Natural killer cell (primary cell): ENCODE measurements around the gene GATAD2A. TPM values are rescaled to one million over a fixed set of nuclear protein-coding genes. Genes with fewer than 3 reads are reported as not detected.

Source experiments
- ATAC-seq, 3 donors: fragments of 150-1000 bp in 2 of 3; fragments of 200-7000 bp in 1 of 3; cut with Tn5 transposase; 1 replicate in 1 of 3; 2 replicates in 2 of 3; pipeline ENCODE4 v1.10.0; 2021; ENCODE audit warnings: mild to moderate bottlenecking in 2 of 3, moderate library complexity in 2 of 3
- DNase-seq, 2 donors: peaks; one replicate each; pipeline versions ENCODE4 v3.0.0 to v3.0.0-alpha.2; 2013 to 2021; ENCODE audit warnings: mixed read lengths in 1 of 2
- H3K27ac ChIP-seq: one replicate; pipeline ENCODE4 v1.5.1; 2013; ENCODE audit warnings: mild to moderate bottlenecking, low read length
- H3K27me3 ChIP-seq: one replicate; pipeline ENCODE4 v1.6.1; 2013; ENCODE audit warnings: low read length; ENCODE audit not compliant: control insufficient read depth, insufficient read depth
- H3K36me3 ChIP-seq: one replicate; pipeline ENCODE4 v1.6.1; 2013; ENCODE audit warnings: low read length; ENCODE audit not compliant: control insufficient read depth, insufficient read depth
- H3K4me1 ChIP-seq: one replicate; pipeline ENCODE4 v1.6.1; 2013; ENCODE audit warnings: low read length; ENCODE audit not compliant: control insufficient read depth, insufficient read depth
- H3K4me3 ChIP-seq: one replicate; pipeline ENCODE4 v1.5.1; 2013; ENCODE audit warnings: low read length
- H3K9me3 ChIP-seq: one replicate; pipeline ENCODE4 v1.6.1; 2013; ENCODE audit warnings: low read length; ENCODE audit not compliant: control insufficient read depth, insufficient read depth
- H3K27ac Mint-ChIP-seq, 2 donors: one replicate each; pipeline ENCODE4 v1.8.0; 2022; ENCODE audit warnings: mild to moderate bottlenecking in 2 of 2, mixed read lengths in 2 of 2, moderate library complexity in 1 of 2
- H3K27me3 Mint-ChIP-seq, 2 donors: one replicate each; pipeline ENCODE4 v1.8.0; 2022; ENCODE audit warnings: low read depth in 2 of 2, mixed read lengths in 2 of 2
- H3K36me3 Mint-ChIP-seq: one replicate; pipeline ENCODE4 v1.8.0; 2022; ENCODE audit warnings: mixed read lengths
- H3K4me1 Mint-ChIP-seq, 2 donors: one replicate each; pipeline ENCODE4 v1.8.0; 2022; ENCODE audit warnings: mixed read lengths in 2 of 2
- H3K4me3 Mint-ChIP-seq: one replicate; pipeline ENCODE4 v1.8.0; 2022; ENCODE audit warnings: mild to moderate bottlenecking, moderate library complexity, mixed read lengths
- H3K9me3 Mint-ChIP-seq, 2 donors: one replicate each; pipeline ENCODE4 v1.8.0; 2022; ENCODE audit warnings: mixed read lengths in 2 of 2
- CTCF ChIP-seq: fragments of 200-600 bp; IDR thresholded peaks from one replicate; pipeline ENCODE4 v1.8.0; 2022; ENCODE audit warnings: antibody characterized with exemption
- WGBS: methylation state at CpG from one replicate; pipeline ENCODE4 v1.1.7; 2013; ENCODE audit warnings: missing lambda C conversion rate; ENCODE audit not compliant: insufficient coverage; 5-methylcytosine and 5-hydroxymethylcytosine counted together
- intact Hi-C: fragments of 100-400 bp; cut with micrococcal nuclease; formaldehyde crosslinking; loops from one replicate; pipeline ENCODE4 v1.14.2; 2022
- total RNA-seq, 4 donors: library from RNA; stranded (reverse); fragments of 120-200 nt in 1 of 4; gene quantifications; one replicate each; pipeline versions ENCODE4 v1.2.3 to v1.2.4, GENCODE V29; 2013 to 2022

The GATAD2A gene
- total RNA-seq, 3 donors from 2014 or later (not counting 1 experiment from before 2014, with no cell fraction given): 209 to 232 (median 230) TPM

- no peak for ATAC-seq
- H3K4me3 ChIP-seq: no peak overlapping the region
- peaks cover 63% of the 10 kb centered on the region for H3K4me1 ChIP-seq
- peak overlapping the region; percentile 97 to 98 for H3K27ac Mint-ChIP-seq
- no peak for TF ChIP-seq CTCF
- H3K27me3 ChIP-seq: no peaks in the 10 kb centered on the region
- H3K36me3 ChIP-seq: peaks cover 22% of the 10 kb centered on the region
- intact Hi-C loops: loop anchor here (5.0 kb wide), 1 partner anchor 34 kb away; no protein-coding TSS in a partner anchor
- no peaks in the 10 kb centered on the region for H3K9me3 ChIP-seq
- H3K36me3 Mint-ChIP-seq: no peaks in the 10 kb centered on the region
- no peak overlapping the region for H3K27ac ChIP-seq
- H3K27me3 Mint-ChIP-seq: no peaks in the 10 kb centered on the region
- no peak for DNase-seq
- peaks cover 48 to 67% of the 10 kb centered on the region in 2 donors for H3K4me1 Mint-ChIP-seq
- H3K9me3 Mint-ChIP-seq: no peaks in the 10 kb centered on the region
- no peak overlapping the region for H3K4me3 Mint-ChIP-seq
- 93% methylated on average over 15 of the region's 15 CpGs for WGBS
Observed at GRCh38 chr19:19486343-19487076, 81.0 kb downstream of the GATAD2A start.

- no peaks in the 10 kb centered on the region for H3K36me3 Mint-ChIP-seq
- H3K4me1 Mint-ChIP-seq: peaks cover 48 to 61% of the 10 kb centered on the region in 2 donors
- TF ChIP-seq CTCF: no peak
- Histone ChIP-seq H3K36me3 (peaks cover 21% of the 10 kb centered on the region), H3K4me3 (no peak overlapping the region), H3K27ac (peak overlapping the region; percentile 94), H3K27me3 (no peaks in the 10 kb centered on the region), H3K9me3 (no peaks in the 10 kb centered on the region), H3K4me1 (peaks cover 62% of the 10 kb centered on the region)
- WGBS: 86% methylated on average over 9 of the region's 9 CpGs
- DNase-seq: no peak
- H3K27ac Mint-ChIP-seq: peak overlapping the region; percentile 97 to 98
- H3K9me3 Mint-ChIP-seq: no peaks in the 10 kb centered on the region
- ATAC-seq: no peak
- intact Hi-C loops: loop anchor here (5.0 kb wide), 1 partner anchor 35 kb away; no protein-coding TSS in a partner anchor
- H3K4me3 Mint-ChIP-seq: peak overlapping the region; percentile 45
- H3K27me3 Mint-ChIP-seq: no peaks in the 10 kb centered on the region
Observed at GRCh38 chr19:19487077-19487949, 81.8 kb downstream of the GATAD2A start.

- H3K27ac ChIP-seq: peak overlapping the region; percentile 94
- H3K9me3 ChIP-seq: no peaks in the 10 kb centered on the region
- Mint-ChIP-seq H3K36me3 (no peaks in the 10 kb centered on the region), H3K4me1 (peaks cover 43 to 52% of the 10 kb centered on the region in 2 donors), H3K4me3 (peak overlapping the region; percentile 85), H3K9me3 (no peaks in the 10 kb centered on the region), H3K27ac (peak overlapping the region; percentile 97 to 98), H3K27me3 (no peaks in the 10 kb centered on the region)
- peaks cover 60% of the 10 kb centered on the region for H3K4me1 ChIP-seq
- 84% methylated on average over 20 of the region's 20 CpGs for WGBS
- H3K36me3 ChIP-seq: peaks cover 19% of the 10 kb centered on the region
- no peaks in the 10 kb centered on the region for H3K27me3 ChIP-seq
- no peak for DNase-seq
- no peak overlapping the region for H3K4me3 ChIP-seq
- intact Hi-C loops: loop anchor here (5.0 kb wide), 1 partner anchor 36 kb away; no protein-coding TSS in a partner anchor
- no peak for ATAC-seq
- TF ChIP-seq CTCF: no peak
Observed at GRCh38 chr19:19487950-19488874, 82.7 kb downstream of the GATAD2A start.
